ENCODE data around the gene COL7A1. TPM values are rescaled to one million over a fixed set of nuclear protein-coding genes. Genes with fewer than 3 reads are reported as not detected.

COL7A1 gene
- total RNA-seq, 1 donor from 2014 or later = 3.7 TPM

DNA sequence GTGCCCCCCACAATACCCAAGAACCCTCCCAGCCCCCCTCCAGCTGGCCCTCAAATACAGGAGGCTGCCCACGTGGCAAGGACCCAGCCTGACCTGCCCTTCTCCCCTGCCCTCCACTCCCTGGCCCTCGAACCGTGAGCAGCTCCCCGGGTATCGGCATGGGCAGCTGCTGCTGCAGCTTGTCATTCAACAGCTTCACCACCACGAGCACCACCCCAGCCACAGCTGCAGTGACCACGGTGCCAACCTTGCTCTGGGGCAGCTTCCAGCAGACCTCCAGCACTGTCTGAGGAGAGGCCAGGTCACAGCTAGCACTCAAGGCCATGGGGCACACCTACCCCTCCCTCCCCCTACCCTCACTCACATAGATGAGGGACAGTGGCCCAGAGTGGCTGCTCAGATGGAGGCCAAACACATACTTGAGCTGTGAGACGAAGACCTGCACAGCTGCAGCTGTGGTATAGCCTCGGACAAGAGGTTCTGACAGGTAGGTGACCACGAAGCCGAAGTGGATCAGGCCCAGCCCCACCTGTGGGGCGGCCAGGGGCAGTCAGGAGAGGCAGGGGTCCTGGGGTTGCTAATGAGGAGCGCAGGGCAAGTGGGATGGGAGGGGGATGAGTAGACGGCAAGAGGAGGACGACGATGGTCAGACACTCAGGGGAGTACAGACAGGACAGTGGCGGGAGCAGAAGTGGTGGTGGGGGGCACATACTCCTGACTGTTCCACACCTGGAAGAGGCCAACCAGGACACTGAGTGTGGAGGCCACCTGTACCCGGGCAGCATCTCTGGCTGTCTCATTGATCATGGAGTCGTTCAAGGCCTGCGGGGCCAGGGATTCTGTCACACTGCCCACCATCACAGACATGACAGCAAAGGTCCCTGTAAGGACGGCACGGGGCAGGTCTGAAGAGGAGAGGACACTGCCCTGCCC, 36.7 kb upstream of the COL7A1 start:
- TF ChIP-seq, protein P1, sequence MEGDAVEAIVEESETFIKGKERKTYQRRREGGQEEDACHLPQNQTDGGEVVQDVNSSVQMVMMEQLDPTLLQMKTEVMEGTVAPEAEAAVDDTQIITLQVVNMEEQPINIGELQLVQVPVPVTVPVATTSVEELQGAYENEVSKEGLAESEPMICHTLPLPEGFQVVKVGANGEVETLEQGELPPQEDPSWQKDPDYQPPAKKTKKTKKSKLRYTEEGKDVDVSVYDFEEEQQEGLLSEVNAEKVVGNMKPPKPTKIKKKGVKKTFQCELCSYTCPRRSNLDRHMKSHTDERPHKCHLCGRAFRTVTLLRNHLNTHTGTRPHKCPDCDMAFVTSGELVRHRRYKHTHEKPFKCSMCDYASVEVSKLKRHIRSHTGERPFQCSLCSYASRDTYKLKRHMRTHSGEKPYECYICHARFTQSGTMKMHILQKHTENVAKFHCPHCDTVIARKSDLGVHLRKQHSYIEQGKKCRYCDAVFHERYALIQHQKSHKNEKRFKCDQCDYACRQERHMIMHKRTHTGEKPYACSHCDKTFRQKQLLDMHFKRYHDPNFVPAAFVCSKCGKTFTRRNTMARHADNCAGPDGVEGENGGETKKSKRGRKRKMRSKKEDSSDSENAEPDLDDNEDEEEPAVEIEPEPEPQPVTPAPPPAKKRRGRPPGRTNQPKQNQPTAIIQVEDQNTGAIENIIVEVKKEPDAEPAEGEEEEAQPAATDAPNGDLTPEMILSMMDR (IDR thresholded peaks at IDR 0.05) = no peak
- no peak overlapping the region for H3K27ac ChIP-seq
- intact Hi-C loops (cut with DNase I) = no loop called here
- no peaks in the 10 kb centered on the region for H3K27me3 ChIP-seq
- H3K4me1 ChIP-seq = peaks cover 18% of the 10 kb centered on the region
- no peaks in the 10 kb centered on the region for H3K9me3 ChIP-seq
- no peak for ATAC-seq
- peaks cover 12% of the 10 kb centered on the region for H3K36me3 ChIP-seq
- DNase-seq = no peak
- H3K4me3 ChIP-seq = no peak overlapping the region

DNA sequence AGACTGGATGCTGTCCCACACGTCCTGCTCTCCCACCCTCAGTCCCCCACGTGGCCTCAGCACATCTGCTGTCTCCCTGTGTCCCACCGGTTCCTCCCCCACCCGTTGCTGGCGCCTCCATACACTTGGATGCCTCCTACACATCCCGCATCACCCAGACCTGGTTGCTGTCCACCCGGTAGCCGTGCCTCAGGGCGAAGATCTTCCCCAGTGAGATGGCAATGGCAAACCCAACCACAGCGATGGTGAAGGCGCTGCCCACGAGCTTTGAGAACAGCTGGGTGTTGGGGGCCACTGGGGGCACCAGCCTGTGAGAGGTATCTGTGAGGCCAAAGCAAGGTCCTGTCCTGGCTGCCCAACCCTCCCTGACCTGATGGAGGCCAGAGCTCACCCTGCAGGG, 35.7 kb upstream of the COL7A1 start:
- Histone ChIP-seq H3K36me3 (peaks cover 18% of the 10 kb centered on the region), H3K4me1 (peaks cover 11% of the 10 kb centered on the region), H3K9me3 (no peaks in the 10 kb centered on the region), H3K27me3 (no peaks in the 10 kb centered on the region), H3K27ac (no peak overlapping the region), H3K4me3 (no peak overlapping the region)
- ATAC-seq (no peak), DNase-seq (no peak)
- intact Hi-C loops (cut with DNase I) = no loop called here
- TF ChIP-seq, protein P1 (IDR thresholded peaks at IDR 0.05) = no peak

DNA sequence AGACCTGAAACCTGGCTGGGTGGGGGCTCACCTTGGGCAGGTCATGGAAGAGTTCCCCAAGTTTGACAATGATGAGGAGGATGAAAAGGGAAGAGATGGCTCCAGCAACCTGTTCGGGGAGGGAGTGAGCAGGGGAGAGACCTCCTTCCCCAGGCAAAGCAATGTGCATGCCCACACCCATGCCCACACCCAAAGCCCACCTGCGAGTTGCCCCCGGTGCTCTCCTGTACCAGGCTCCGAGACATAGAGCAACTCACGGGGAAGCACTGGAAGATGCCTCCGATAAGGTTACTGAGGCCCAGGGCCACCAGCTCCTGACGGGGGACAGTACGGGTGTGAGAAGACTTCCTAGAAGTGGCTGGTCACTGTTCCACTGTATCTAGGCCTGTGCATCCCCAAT, 35.3 kb upstream of the COL7A1 start:
- H3K27me3 ChIP-seq = no peaks in the 10 kb centered on the region
- intact Hi-C loops (cut with DNase I) = no loop called here
- DNase-seq = no peak
- H3K4me3 ChIP-seq = no peak overlapping the region
- H3K36me3 ChIP-seq = peaks cover 18% of the 10 kb centered on the region
- H3K9me3 ChIP-seq = no peaks in the 10 kb centered on the region
- ATAC-seq = no peak
- peaks cover 10% of the 10 kb centered on the region for H3K4me1 ChIP-seq
- TF ChIP-seq, protein P1 (IDR thresholded peaks at IDR 0.05) = no peak
- no peak overlapping the region for H3K27ac ChIP-seq

DNA sequence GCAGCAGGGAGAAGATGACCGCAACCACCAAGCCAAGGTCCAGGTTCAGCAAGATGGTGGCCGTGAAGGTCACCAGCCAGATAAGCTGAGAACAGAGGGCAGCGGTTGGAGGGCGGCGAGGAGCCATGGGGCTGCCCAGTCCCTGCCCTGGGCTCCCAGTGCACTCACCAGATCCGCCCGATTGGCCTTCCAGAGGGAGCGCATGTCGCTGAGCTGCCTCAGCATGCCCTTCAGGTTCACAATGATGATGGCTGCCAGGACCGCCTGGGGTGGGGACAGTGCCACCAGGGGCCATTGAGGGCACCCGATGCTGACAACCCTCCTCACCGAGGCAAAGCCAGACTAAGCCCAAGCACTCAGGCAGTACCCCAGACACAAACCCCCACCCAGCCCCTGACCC, 34.8 kb upstream of the COL7A1 start:
- TF ChIP-seq, protein P1 (IDR thresholded peaks at IDR 0.05) = no peak
- Histone ChIP-seq H3K4me3 (no peak overlapping the region), H3K27me3 (no peaks in the 10 kb centered on the region), H3K4me1 (peaks cover 10% of the 10 kb centered on the region), H3K27ac (no peak overlapping the region), H3K9me3 (no peaks in the 10 kb centered on the region), H3K36me3 (peaks cover 18% of the 10 kb centered on the region)
- intact Hi-C loops (cut with DNase I) = no loop called here
- DNase-seq (no peak), ATAC-seq (no peak)

DNA sequence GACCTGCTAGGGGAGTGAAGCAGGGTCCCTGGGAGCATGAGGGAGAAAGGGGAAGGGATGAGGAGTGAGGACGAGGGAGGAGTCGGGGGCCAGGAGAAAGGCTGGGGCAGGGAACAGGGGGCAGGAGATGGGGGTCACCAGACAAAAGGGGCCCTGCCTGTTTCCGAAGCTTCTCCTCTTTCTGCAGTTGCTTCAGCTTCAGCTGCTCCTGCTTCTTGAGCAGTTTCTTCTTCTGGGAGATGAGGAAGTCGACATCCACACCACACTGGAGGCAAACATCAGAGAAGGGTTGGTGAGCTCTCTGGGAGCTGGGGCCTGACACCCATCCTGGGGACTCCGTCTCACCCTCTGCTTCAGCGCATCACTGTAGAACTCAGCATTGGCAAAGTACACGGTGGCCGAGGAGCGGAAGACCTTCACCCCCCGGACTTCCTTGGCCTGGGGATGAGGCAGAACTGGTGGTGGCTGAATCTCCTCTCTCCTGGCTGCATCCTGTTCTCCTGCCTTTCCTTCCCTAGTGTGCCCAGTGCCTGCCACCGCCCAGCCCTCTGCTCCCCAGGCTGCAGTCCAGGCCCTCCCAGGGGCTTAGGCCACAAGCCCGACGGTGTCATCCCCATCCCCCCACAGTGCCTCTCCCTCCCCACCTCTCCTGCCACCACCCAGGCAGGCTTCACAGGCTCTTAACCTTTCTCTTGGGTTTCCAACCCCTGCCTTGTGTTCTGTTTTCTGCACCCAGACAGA, 33.3 kb upstream of the COL7A1 start:
- intact Hi-C loops (cut with DNase I) = no loop called here
- TF ChIP-seq, protein P1 (IDR thresholded peaks at IDR 0.05) = no peak
- H3K27ac ChIP-seq = no peak overlapping the region
- DNase-seq (no peak), ATAC-seq (no peak)
- H3K36me3 ChIP-seq = peaks cover 18% of the 10 kb centered on the region
- H3K4me1 ChIP-seq = no peaks in the 10 kb centered on the region
- no peaks in the 10 kb centered on the region for H3K27me3 ChIP-seq
- no peaks in the 10 kb centered on the region for H3K9me3 ChIP-seq
- H3K4me3 ChIP-seq = no peak overlapping the region
